Measurements from ENCODE around the gene EI24. TPM values are rescaled to one million over a fixed set of nuclear protein-coding genes. Genes with fewer than 3 reads are reported as not detected.

Gene EI24
- total and polyA plus RNA-seq, 2 of the 8 experiments (the other 6 are each of a cell fraction or from before 2014, with no cell fraction given): 135 to 264 TPM

- TF ChIP-seq CHD7 (IDR thresholded peaks at IDR 0.05; ENCODE audit: insufficient replicate concordance, low read length) (no peak), ASH2L (IDR thresholded peaks at IDR 0.05; ENCODE audit: low read length) (no peak), SIX5 (IDR thresholded peaks at IDR 0.05; ENCODE audit: low read depth, low read length) (no peak)
Observed at GRCh38 chr11:125587480-125587879, 18.2 kb downstream of the EI24 start (continued).

All from H1 (cell line).